ENCODE measurements around the gene PTPRK.

PTPRK gene

GRCh38 chr6:128118401-128118800, 402.0 kb downstream of the PTPRK start:
- no peak for DNase-seq

DNA sequence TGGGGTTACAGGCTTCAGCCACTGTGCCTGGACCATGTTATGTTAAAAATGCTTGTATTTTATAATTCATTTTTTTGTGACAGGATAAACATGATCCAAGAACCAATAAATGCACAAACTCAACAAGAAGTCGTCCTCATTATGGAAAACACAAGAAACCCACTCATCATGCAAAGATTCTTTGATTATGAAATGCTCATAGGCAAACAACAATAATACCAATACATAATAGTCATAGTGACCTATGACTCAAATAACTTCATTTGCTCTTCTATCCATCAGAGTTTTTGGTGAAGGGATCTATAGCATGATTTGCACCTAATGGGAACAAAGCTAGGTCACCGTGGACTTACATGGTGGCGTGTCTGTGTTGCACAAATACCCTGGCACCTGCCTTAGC, 402.5 kb downstream of the PTPRK start:
- no peak for DNase-seq

GRCh38 chr6:128114164-128114563, 406.2 kb downstream of the PTPRK start:
- no peak for DNase-seq

- no peak for DNase-seq
These were observed 407.9 kb downstream of the PTPRK start for GRCh38 chr6:128112494-128112893.

- DNase-seq = no peak
These were observed 409.3 kb downstream of the PTPRK start for GRCh38 chr6:128111096-128111495.

- DNase-seq = no peak
These were observed 412.7 kb downstream of the PTPRK start for GRCh38 chr6:128107682-128108081.

DNA sequence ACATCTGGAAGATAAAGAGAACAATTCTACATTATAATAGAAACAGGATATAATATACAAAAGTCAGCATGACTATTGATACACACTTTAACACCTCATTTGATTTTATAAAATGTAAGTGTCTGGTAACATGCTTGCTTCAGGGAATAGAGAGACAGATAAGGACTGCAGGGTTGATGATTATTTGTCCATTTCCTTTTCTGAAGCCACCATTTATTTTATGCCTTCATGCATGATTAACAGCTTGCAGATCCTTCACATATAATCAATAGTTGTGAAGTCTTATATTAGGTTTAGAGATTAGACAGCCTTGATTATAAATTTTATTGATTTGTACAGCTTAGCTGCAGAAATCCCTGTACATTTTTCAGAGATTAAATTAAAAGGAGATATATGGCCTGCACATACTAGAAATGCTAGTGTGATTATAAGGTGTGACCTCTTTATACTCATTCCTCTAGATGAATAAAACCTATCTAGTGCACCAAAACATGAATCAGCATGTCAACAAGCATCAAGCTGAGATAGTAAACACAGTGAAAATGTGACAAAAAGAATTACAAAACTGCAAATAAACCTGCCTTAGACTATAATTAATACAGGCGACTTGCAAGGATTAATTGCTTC, 420.7 kb downstream of the PTPRK start:
- DNase-seq = no peak

DNA sequence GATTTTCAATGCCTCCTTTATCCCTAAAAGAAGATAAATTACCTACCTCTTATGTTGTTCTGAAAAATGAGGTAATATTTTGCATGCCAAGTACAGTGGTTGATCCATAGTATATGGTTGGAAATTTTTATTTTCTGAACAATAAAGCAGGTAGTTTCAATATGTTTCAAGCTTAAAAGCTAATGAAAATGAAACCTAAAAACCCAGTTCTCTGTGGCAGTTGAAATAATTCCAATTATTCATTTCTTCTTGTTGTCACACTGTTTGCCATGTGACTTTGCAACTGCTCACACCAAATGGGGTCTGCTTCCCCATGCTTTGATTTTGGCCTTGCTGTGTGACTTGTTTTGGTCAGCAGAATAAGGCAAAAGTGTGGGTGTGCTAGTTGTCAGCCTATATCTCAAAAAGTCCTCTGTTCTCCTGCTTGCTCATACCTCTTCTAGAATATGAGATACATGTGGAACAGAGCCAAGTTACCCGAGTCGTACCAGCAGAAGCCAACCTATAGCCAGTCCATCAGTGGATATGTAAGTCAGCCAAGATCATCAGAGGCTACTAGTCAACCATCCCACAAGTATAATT, 422.3 kb downstream of the PTPRK start:
- DNase-seq = no peak

GRCh38 chr6:128097009-128097408, 423.4 kb downstream of the PTPRK start:
- DNase-seq = no peak

DNA sequence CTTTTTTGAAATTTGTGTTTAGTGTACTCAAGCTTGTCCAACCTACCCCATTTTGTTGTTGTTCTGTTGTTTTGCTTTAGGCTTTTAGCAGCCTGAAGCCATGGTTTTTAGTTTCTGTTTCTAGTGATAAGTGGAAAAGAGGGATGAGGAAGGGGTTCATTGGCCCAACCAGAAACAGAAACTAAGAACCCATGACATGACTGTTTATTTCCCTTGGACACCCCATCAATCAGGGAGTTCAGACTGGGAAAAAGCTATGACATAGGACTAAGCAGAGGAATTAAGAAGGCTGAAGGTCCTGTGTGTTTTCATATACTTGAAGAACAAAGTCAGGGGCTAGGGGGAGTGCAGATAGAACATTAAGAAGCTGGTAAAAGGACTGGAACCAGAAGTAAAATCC, 425.0 kb downstream of the PTPRK start:
- no peak for DNase-seq

DNA sequence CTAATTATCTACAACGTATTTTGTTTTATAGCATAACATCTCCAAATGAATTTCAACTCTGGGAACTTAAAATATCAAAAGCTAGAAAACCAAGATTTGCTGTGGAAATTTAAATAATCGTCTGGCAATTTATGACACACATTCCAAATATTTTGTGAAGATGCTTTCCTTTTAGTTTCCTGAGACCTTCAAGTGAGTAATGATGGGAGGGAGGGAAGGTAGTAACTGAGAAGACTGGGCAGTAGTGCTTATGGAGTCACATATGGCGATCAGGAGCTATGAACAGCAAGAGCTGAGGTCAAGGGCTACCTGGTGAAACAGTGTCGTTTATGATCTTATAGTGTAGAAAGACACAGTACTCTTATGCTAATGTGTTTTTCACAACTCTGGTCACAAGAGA, 441.4 kb downstream of the PTPRK start:
- DNase-seq = no peak

- no peak for DNase-seq
These were observed 442.1 kb downstream of the PTPRK start for GRCh38 chr6:128078276-128078675.

GRCh38 chr6:128076843-128077242, 443.6 kb downstream of the PTPRK start:
- DNase-seq = no peak

GRCh38 chr6:128074567-128074966, 445.8 kb downstream of the PTPRK start:
- no peak for DNase-seq

DNA sequence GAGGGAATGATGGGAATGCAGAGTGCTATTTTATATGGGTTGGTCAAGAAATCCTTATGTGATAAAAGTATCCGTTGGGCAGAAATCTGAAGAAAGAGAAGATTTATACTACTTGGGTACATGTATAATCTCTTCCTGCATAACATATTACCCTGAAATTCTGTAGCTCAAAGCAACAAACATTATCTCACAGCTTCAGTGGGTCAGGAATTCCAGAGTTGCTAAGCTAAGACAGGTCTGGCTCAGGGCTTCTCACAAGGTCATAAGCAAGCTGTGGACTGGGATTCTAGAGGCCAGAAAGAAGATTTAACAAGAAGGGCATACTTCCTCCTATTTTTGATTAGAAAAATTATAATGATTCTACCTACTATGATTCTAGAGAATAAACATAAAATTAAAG, 447.0 kb downstream of the PTPRK start:
- no peak for DNase-seq

DNA sequence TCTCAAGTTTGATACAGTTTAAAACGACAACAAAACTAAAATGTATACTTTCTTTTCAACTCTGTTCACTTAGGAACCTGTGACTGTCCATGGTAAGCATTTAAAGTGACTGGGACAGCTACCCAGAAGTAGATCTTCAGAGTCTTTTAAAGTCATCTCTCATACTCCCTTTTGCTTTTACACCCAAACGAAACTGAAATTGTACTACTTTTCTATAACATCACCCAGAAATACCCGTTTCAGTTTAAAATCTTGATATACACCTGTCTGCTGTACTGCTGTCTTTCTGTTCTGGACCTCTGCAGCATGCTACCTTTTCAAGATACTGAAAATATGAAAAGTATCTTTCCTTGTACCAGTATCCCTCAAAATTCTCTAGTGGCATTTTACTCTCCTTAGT, 449.2 kb downstream of the PTPRK start:
- no peak for DNase-seq

- DNase-seq = no peak
These were observed 450.0 kb downstream of the PTPRK start for GRCh38 chr6:128070406-128070805.

- DNase-seq = no peak
These were observed 451.2 kb downstream of the PTPRK start for GRCh38 chr6:128069188-128069587.

DNA sequence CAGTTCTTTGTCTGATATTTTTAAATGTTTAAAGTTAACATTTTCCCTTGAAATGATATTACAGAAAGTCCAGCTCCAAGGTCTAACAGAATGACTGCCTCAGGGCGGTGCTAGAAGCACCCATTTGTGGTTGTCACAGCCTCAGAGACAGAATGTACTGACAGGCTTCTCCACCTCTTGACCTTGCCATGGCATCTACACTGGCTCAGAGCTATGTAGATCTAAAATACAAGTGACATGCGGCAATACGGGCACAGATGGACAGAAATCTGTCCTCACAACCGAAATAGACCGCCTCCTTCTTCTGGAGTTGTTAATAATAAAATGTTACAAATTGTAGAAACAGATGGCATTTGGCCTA, 452.3 kb downstream of the PTPRK start:
- DNase-seq = no peak

GRCh38 chr6:128067446-128068118, 452.8 kb downstream of the PTPRK start:
- DNase-seq = no peak

DNA sequence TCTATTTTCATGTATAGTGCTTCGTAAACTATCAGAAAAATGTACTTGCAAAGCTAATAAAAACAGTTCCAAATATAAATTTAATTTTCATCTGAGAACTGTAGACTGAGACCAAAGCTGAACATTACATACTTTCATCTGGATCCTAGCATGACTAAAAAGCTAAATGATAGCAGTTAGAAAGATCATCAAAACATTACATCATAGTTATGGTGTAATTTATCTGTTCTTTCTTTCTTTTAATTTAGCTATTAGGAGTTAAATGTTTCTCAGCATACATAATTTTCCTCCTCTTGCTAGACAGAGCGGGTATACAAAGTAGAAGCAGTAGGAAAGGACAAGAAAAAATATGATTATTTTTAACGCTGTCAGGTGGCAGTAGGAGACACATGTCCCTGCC, 455.3 kb downstream of the PTPRK start:
- no peak for DNase-seq

GRCh38 chr6:128064540-128064895, 455.9 kb downstream of the PTPRK start:
- no peak for DNase-seq

DNA sequence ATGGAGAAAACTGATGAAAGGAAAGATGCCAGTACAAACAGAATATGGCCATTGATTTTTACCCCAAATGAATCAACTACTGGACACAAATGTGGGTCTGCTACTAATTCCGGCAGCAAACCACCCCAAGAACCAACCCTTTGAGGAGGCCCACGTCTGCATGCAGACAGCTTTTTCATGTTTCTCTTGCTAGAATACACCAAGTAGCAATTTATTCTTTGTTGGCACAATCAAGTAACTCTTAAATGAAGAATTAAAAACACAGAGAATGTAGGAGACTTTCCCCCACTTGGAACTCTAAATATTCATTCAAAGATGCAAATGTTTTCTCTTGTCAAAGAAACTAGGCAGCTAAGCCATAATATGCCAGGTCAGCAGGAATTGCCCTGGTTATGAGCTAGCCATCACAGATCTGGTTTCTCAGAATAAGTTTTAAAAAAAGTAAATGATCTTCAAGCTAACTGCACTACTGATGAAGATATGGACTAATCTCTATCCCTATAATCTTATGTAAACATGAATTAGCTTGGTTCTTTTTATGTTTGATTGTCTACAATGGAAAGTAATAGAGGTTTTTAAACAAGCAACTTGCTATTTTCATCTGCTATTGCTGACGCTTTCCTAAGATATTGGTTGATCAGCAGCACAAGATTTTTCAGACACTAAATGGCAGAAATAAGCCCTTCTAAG, 456.4 kb downstream of the PTPRK start:
- DNase-seq = no peak

GRCh38 chr6:128062882-128063603, 457.4 kb downstream of the PTPRK start:
- no peak for DNase-seq

All from activated CD8-positive, alpha-beta memory T cell treated with anti-CD3 and anti-CD28 coated beads, Interleukin-2, amount 50 U/mL, for 4 hours (primary cell).